ENCODE data around the gene COG5.

Gene COG5

GRCh38 chr7:107446531-107446930, 117.2 kb downstream of the COG5 start:
- TF ChIP-seq HDGF (IDR thresholded peaks at IDR 0.05; ENCODE audit: borderline replicate concordance) (no peak), ARNT (IDR thresholded peaks at IDR 0.05) (no peak), ZNF384 (IDR thresholded peaks at IDR 0.05) (no peak), FOXA1 (IDR thresholded peaks at IDR 0.05) (no peak), BHLHE40 (IDR thresholded peaks at IDR 0.05; ENCODE audit: borderline replicate concordance) (no peak), FOXM1 (IDR thresholded peaks at IDR 0.05; ENCODE audit: borderline replicate concordance) (no peak), CTBP1 (IDR thresholded peaks at IDR 0.05; ENCODE audit: borderline replicate concordance) (no peak)
- POLR2A ChIA-PET = no interaction called here
- DNase-seq (ENCODE audit: extremely low spot score) = no peak
- CTCF ChIA-PET = no interaction called here

GRCh38 chr7:107442678-107443077, 121.0 kb downstream of the COG5 start:
- no peak for DNase-seq (ENCODE audit: extremely low spot score)
- POLR2A ChIA-PET = no interaction called here
- TF ChIP-seq FOXK2 (IDR thresholded peaks at IDR 0.05) = no peak
- no peak for TF ChIP-seq CTBP1 (IDR thresholded peaks at IDR 0.05; ENCODE audit: borderline replicate concordance)
- no peak for TF ChIP-seq PKNOX1 (IDR thresholded peaks at IDR 0.05)
- TF ChIP-seq SUZ12 (IDR thresholded peaks at IDR 0.05) = no peak
- no peak for TF ChIP-seq TARDBP (IDR thresholded peaks at IDR 0.05)
- TF ChIP-seq ELF4 (IDR thresholded peaks at IDR 0.05) = no peak
- no peak for TF ChIP-seq LEF1 (IDR thresholded peaks at IDR 0.05; ENCODE audit: borderline replicate concordance)
- no peak for TF ChIP-seq FOXA1 (IDR thresholded peaks at IDR 0.05)
- TF ChIP-seq ARNT (IDR thresholded peaks at IDR 0.05) = no peak
- TF ChIP-seq SP1 (IDR thresholded peaks at IDR 0.05) = no peak
- TF ChIP-seq FOXM1 (IDR thresholded peaks at IDR 0.05; ENCODE audit: borderline replicate concordance) = no peak
- TF ChIP-seq L3MBTL2 (conservative IDR thresholded peaks at IDR 0.05) = no peak
- TF ChIP-seq ZNF384 (IDR thresholded peaks at IDR 0.05) = no peak
- no peak for TF ChIP-seq BHLHE40 (IDR thresholded peaks at IDR 0.05; ENCODE audit: borderline replicate concordance)
- CTCF ChIA-PET = no interaction called here

GRCh38 chr7:107441581-107442422, 121.9 kb downstream of the COG5 start:
- TF ChIP-seq BHLHE40 (IDR thresholded peaks at IDR 0.05; ENCODE audit: borderline replicate concordance) = no peak
- TF ChIP-seq ELF4 (IDR thresholded peaks at IDR 0.05) = no peak
- TF ChIP-seq LEF1 (IDR thresholded peaks at IDR 0.05; ENCODE audit: borderline replicate concordance) = no peak
- no peak for TF ChIP-seq FOXA1 (IDR thresholded peaks at IDR 0.05)
- TF ChIP-seq ZNF384 (IDR thresholded peaks at IDR 0.05) = no peak
- TF ChIP-seq SUZ12 (IDR thresholded peaks at IDR 0.05) = no peak
- TF ChIP-seq FOXM1 (IDR thresholded peaks at IDR 0.05; ENCODE audit: borderline replicate concordance) = no peak
- no peak for TF ChIP-seq ARNT (IDR thresholded peaks at IDR 0.05)
- TF ChIP-seq TARDBP (IDR thresholded peaks at IDR 0.05) = no peak
- TF ChIP-seq SP1 (IDR thresholded peaks at IDR 0.05) = no peak
- TF ChIP-seq PKNOX1 (IDR thresholded peaks at IDR 0.05) = no peak
- TF ChIP-seq NFRKB (IDR thresholded peaks at IDR 0.05) = no peak
- no peak for TF ChIP-seq CTBP1 (IDR thresholded peaks at IDR 0.05; ENCODE audit: borderline replicate concordance)
- TF ChIP-seq FOXK2 (IDR thresholded peaks at IDR 0.05) = no peak
- TF ChIP-seq L3MBTL2 (conservative IDR thresholded peaks at IDR 0.05) = no peak
- TF ChIP-seq HDGF (IDR thresholded peaks at IDR 0.05; ENCODE audit: borderline replicate concordance) = no peak
- no peak for DNase-seq (ENCODE audit: extremely low spot score)
- CTCF ChIA-PET = no interaction called here
- POLR2A ChIA-PET = no interaction called here

GRCh38 chr7:107439025-107439424, 124.7 kb downstream of the COG5 start:
- POLR2A ChIA-PET = no interaction called here
- DNase-seq (ENCODE audit: extremely low spot score) = no peak
- CTCF ChIA-PET = no interaction called here
- TF ChIP-seq LEF1 (IDR thresholded peaks at IDR 0.05; ENCODE audit: borderline replicate concordance) = no peak
- no peak for TF ChIP-seq HDGF (IDR thresholded peaks at IDR 0.05; ENCODE audit: borderline replicate concordance)
- TF ChIP-seq FOXA1 (IDR thresholded peaks at IDR 0.05) = no peak
- TF ChIP-seq FOXM1 (IDR thresholded peaks at IDR 0.05; ENCODE audit: borderline replicate concordance) = no peak
- TF ChIP-seq ARNT (IDR thresholded peaks at IDR 0.05) = no peak
- no peak for TF ChIP-seq PKNOX1 (IDR thresholded peaks at IDR 0.05)
- TF ChIP-seq L3MBTL2 (conservative IDR thresholded peaks at IDR 0.05) = no peak
- TF ChIP-seq NFRKB (IDR thresholded peaks at IDR 0.05) = no peak
- TF ChIP-seq SP1 (IDR thresholded peaks at IDR 0.05) = no peak
- TF ChIP-seq ZNF384 (IDR thresholded peaks at IDR 0.05) = no peak
- TF ChIP-seq BHLHE40 (IDR thresholded peaks at IDR 0.05; ENCODE audit: borderline replicate concordance) = no peak
- no peak for TF ChIP-seq ELF4 (IDR thresholded peaks at IDR 0.05)
- TF ChIP-seq TARDBP (IDR thresholded peaks at IDR 0.05) = no peak
- TF ChIP-seq CTBP1 (IDR thresholded peaks at IDR 0.05; ENCODE audit: borderline replicate concordance) = no peak
- no peak for TF ChIP-seq SUZ12 (IDR thresholded peaks at IDR 0.05)
- no peak for TF ChIP-seq FOXK2 (IDR thresholded peaks at IDR 0.05)

GRCh38 chr7:107435749-107436148, 128.0 kb downstream of the COG5 start:
- ChIA-PET CTCF (no interaction called here), POLR2A (no interaction called here)
- DNase-seq (ENCODE audit: extremely low spot score) = no peak
- no peak for TF ChIP-seq CTBP1 (IDR thresholded peaks at IDR 0.05; ENCODE audit: borderline replicate concordance)
- no peak for TF ChIP-seq SUZ12 (IDR thresholded peaks at IDR 0.05)
- no peak for TF ChIP-seq ARNT (IDR thresholded peaks at IDR 0.05)
- no peak for TF ChIP-seq L3MBTL2 (conservative IDR thresholded peaks at IDR 0.05)
- no peak for TF ChIP-seq FOXK2 (IDR thresholded peaks at IDR 0.05)
- no peak for TF ChIP-seq NFRKB (IDR thresholded peaks at IDR 0.05)
- TF ChIP-seq HDGF (IDR thresholded peaks at IDR 0.05; ENCODE audit: borderline replicate concordance) = no peak
- no peak for TF ChIP-seq SP1 (IDR thresholded peaks at IDR 0.05)
- TF ChIP-seq BHLHE40 (IDR thresholded peaks at IDR 0.05; ENCODE audit: borderline replicate concordance) = no peak
- TF ChIP-seq FOXA1 (IDR thresholded peaks at IDR 0.05) = no peak
- no peak for TF ChIP-seq TARDBP (IDR thresholded peaks at IDR 0.05)
- TF ChIP-seq ZNF384 (IDR thresholded peaks at IDR 0.05) = no peak
- TF ChIP-seq ELF4 (IDR thresholded peaks at IDR 0.05) = no peak
- no peak for TF ChIP-seq PKNOX1 (IDR thresholded peaks at IDR 0.05)
- TF ChIP-seq FOXM1 (IDR thresholded peaks at IDR 0.05; ENCODE audit: borderline replicate concordance) = no peak

Measured in HEK293T (cell line).